HG02852 (cell line): ENCODE data around the gene PAK5.

Experiments used
- ATAC-seq: cut with Tn5 transposase; IDR thresholded peaks from one replicate; pipeline ENCODE4 v1.9.1; 2021; ENCODE audit warnings: mild to moderate bottlenecking, moderate library complexity; ENCODE audit not compliant: unreplicated experiment

Gene PAK5

GRCh38 chr20:9792674-9793073, 46.2 kb downstream of the PAK5 start:
- ATAC-seq: no peak

- ATAC-seq: no peak
Measured at GRCh38 chr20:9789131-9789530, 49.7 kb downstream of the PAK5 start.

- ATAC-seq: no peak
Measured at GRCh38 chr20:9775176-9775575, 63.7 kb downstream of the PAK5 start.

GRCh38 chr20:9769954-9770353, 68.9 kb downstream of the PAK5 start:
- ATAC-seq: no peak

GRCh38 chr20:9761476-9761875, 77.4 kb downstream of the PAK5 start:
- no peak for ATAC-seq

GRCh38 chr20:9759392-9759791, 79.5 kb downstream of the PAK5 start:
- no peak for ATAC-seq

GRCh38 chr20:9758752-9759151, 80.1 kb downstream of the PAK5 start:
- no peak for ATAC-seq

GRCh38 chr20:9756660-9757059, 82.2 kb downstream of the PAK5 start:
- no peak for ATAC-seq

- no peak for ATAC-seq
Measured at GRCh38 chr20:9755301-9755700, 83.6 kb downstream of the PAK5 start.

GRCh38 chr20:9744551-9744950, 94.3 kb downstream of the PAK5 start:
- ATAC-seq: no peak

GRCh38 chr20:9743871-9744270, 95.0 kb downstream of the PAK5 start:
- ATAC-seq: no peak

GRCh38 chr20:9742821-9743220, 96.1 kb downstream of the PAK5 start:
- ATAC-seq: no peak

- ATAC-seq: no peak
Measured at GRCh38 chr20:9741996-9742395, 96.9 kb downstream of the PAK5 start.

GRCh38 chr20:9740486-9740885, 98.4 kb downstream of the PAK5 start:
- no peak for ATAC-seq

GRCh38 chr20:9739991-9740390, 98.9 kb downstream of the PAK5 start:
- no peak for ATAC-seq

GRCh38 chr20:9736373-9736772, 102.5 kb downstream of the PAK5 start:
- ATAC-seq: no peak

- ATAC-seq: no peak
Measured at GRCh38 chr20:9723501-9724202, 115.2 kb downstream of the PAK5 start.

- ATAC-seq: no peak
Measured at GRCh38 chr20:9711872-9712271, 127.0 kb downstream of the PAK5 start.

GRCh38 chr20:9710685-9711084, 128.2 kb downstream of the PAK5 start:
- no peak for ATAC-seq

GRCh38 chr20:9705722-9706476, 133.0 kb downstream of the PAK5 start:
- no peak for ATAC-seq

- no peak for ATAC-seq
Measured at GRCh38 chr20:9699181-9699580, 139.7 kb downstream of the PAK5 start.

- ATAC-seq: no peak
Measured at GRCh38 chr20:9689041-9689440, 149.8 kb downstream of the PAK5 start.

- no peak for ATAC-seq
Measured at GRCh38 chr20:9686866-9687265, 152.0 kb downstream of the PAK5 start.
